SK-N-MC (cell line): Measurements from ENCODE around the gene RTN4RL1.

ENCODE experiments used
- EZH2 ChIP-seq: fragments of 200-600 bp; sonication (generic); IDR thresholded peaks from one replicate; pipeline ENCODE4 v1.6.1; 2017; ENCODE audit warnings: antibody characterized with exemption
- FOXP2 ChIP-seq: optimal IDR thresholded peaks from 2 replicates; pipeline ENCODE3; 2011; ENCODE audit warnings: mild to moderate bottlenecking, moderate library complexity; ENCODE audit not compliant: insufficient read depth; ENCODE audit errors: extremely low read length, control extremely low read depth
- POLR2AphosphoS5 ChIP-seq: IDR thresholded peaks from 2 replicates; pipeline ENCODE4 v1.6.1; 2012; ENCODE audit warnings: mild to moderate bottlenecking, low read depth, low read length, borderline replicate concordance

GRCh38 chr17:2029911-2030778 is 5.0 kb upstream of the RTN4RL1 start, which contains the start of gene DPH1:
- TF ChIP-seq POLR2AphosphoS5 (peak; percentile 70; the same call in 1 of the 2 replicates), EZH2 (no peak), FOXP2 (no peak)
